ENCODE results near the gene TAOK3.
"Not testable (repeated sequence)": the region's sequence is repeated elsewhere in the genome, so short reads cannot be mapped to it uniquely, and the experiment has no call there.

- not testable (repeated sequence) for TF ChIP-seq POLR2A (IDR thresholded peaks at IDR 0.05; ENCODE audit: control extremely low read depth in 1 of 2, low read depth in 2 of 2, low read length in 2 of 2); CEBPB (IDR thresholded peaks at IDR 0.05; ENCODE audit: low read depth, low read length); CTCF (IDR thresholded peaks at IDR 0.05; ENCODE audit: control extremely low read depth in 1 of 3, insufficient read depth in 1 of 3, low read depth in 1 of 3, low read length in 3 of 3)
Measured at GRCh38 chr12:118408241-118408640, 35.5 kb upstream of the TAOK3 start.
